ENCODE results near the gene FAM43A. TPM values are rescaled to one million over a fixed set of nuclear protein-coding genes. Genes with fewer than 3 reads are reported as not detected.

Gene FAM43A
- polyA plus RNA-seq, 1 donor (not counting 4 experiments of a cell fraction or from before 2014, with no cell fraction given), result 1.1 TPM

GRCh38 chr3:194728986-194729385 is 43.3 kb downstream of the FAM43A start:
- no peaks in the 10 kb centered on the region for H3K27me3 ChIP-seq (ENCODE audit: control insufficient read depth, extremely low read depth, insufficient read depth, low read length)

GRCh38 chr3:194730365-194730764 is 44.7 kb downstream of the FAM43A start:
- peak overlapping the region; percentile 81 for H2AFZ ChIP-seq (ENCODE audit: control insufficient read depth, low read length)
- H3K9ac ChIP-seq (ENCODE audit: control insufficient read depth, extremely low read depth, insufficient read depth, low read length), result peak overlapping the region; percentile 35
- H3K36me3 ChIP-seq (ENCODE audit: control insufficient read depth in 2 of 2, extremely low read depth in 1 of 2, insufficient read depth in 2 of 2, low read length in 2 of 2), result no peaks in the 10 kb centered on the region
- H3K9me3 ChIP-seq (ENCODE audit: control insufficient read depth, low read depth, low read length), result no peaks in the 10 kb centered on the region
- DNase-seq (ENCODE audit: low read depth, low spot score) (peak; percentile 40), FAIRE-seq (peak; percentile 67)
- H3K27me3 ChIP-seq (ENCODE audit: control insufficient read depth, extremely low read depth, insufficient read depth, low read length), result no peaks in the 10 kb centered on the region
- H3K79me2 ChIP-seq (ENCODE audit: control insufficient read depth, insufficient read depth, low read length), result no peaks in the 10 kb centered on the region
- peak overlapping the region; percentile 77 for H3K4me2 ChIP-seq (ENCODE audit: control insufficient read depth, extremely low read depth, insufficient read depth, low read depth, low read length)
- H4K20me1 ChIP-seq (ENCODE audit: control insufficient read depth, extremely low read depth, insufficient read depth, low read length), result no peaks in the 10 kb centered on the region
- H3K27ac ChIP-seq (ENCODE audit: control insufficient read depth, insufficient read depth, low read length), result no peak overlapping the region
- H3K4me1 ChIP-seq (ENCODE audit: control insufficient read depth, extremely low read depth, insufficient read depth, low read length), result peaks cover 7% of the 10 kb centered on the region
- no peak for TF ChIP-seq CTCF (optimal IDR thresholded peaks at IDR 0.05 in 1 of 3, IDR thresholded peaks at IDR 0.05 in 1 of 3, conservative IDR thresholded peaks at IDR 0.05 in 1 of 3; ENCODE audit: extremely low read depth in 1 of 3, insufficient read depth in 2 of 3, low read length in 3 of 3)
- no peak for TF ChIP-seq EZH2 (IDR thresholded peaks at IDR 0.05; ENCODE audit: low read length)
- peak overlapping the region in 2 of 3 experiments; percentile 26 to 39 for H3K4me3 ChIP-seq (ENCODE audit: control insufficient read depth in 2 of 3, extremely low read depth in 1 of 3, insufficient read depth in 2 of 3, low read depth in 1 of 3, low read length in 3 of 3)
- H3K9me1 ChIP-seq (ENCODE audit: control insufficient read depth, extremely low read depth, insufficient read depth, low read length), result no peaks in the 10 kb centered on the region
- dilution Hi-C loops (cut with MboI; ENCODE audit: extremely low pct_ligation_motif_present, low sequenced_read_pairs), result no loop called here

More at GRCh38 chr3:194728986-194729385, 43.3 kb downstream of the FAM43A start:
- Histone ChIP-seq H3K36me3 (ENCODE audit: control insufficient read depth in 2 of 2, extremely low read depth in 1 of 2, insufficient read depth in 2 of 2, low read length in 2 of 2) (no peaks in the 10 kb centered on the region), H3K27ac (ENCODE audit: control insufficient read depth, insufficient read depth, low read length) (no peak overlapping the region), H3K4me3 (ENCODE audit: control insufficient read depth in 2 of 3, extremely low read depth in 1 of 3, insufficient read depth in 2 of 3, low read depth in 1 of 3, low read length in 3 of 3) (no peak overlapping the region), H2AFZ (ENCODE audit: control insufficient read depth, low read length) (no peak overlapping the region), H3K4me1 (ENCODE audit: control insufficient read depth, extremely low read depth, insufficient read depth, low read length) (peaks cover 7% of the 10 kb centered on the region), H3K4me2 (ENCODE audit: control insufficient read depth, extremely low read depth, insufficient read depth, low read depth, low read length) (no peak overlapping the region), H3K9me3 (ENCODE audit: control insufficient read depth, low read depth, low read length) (no peaks in the 10 kb centered on the region), H3K9me1 (ENCODE audit: control insufficient read depth, extremely low read depth, insufficient read depth, low read length) (no peaks in the 10 kb centered on the region), H4K20me1 (ENCODE audit: control insufficient read depth, extremely low read depth, insufficient read depth, low read length) (no peaks in the 10 kb centered on the region), H3K79me2 (ENCODE audit: control insufficient read depth, insufficient read depth, low read length) (no peaks in the 10 kb centered on the region), H3K9ac (ENCODE audit: control insufficient read depth, extremely low read depth, insufficient read depth, low read length) (no peak overlapping the region)
- no peak for DNase-seq (ENCODE audit: low read depth, low spot score)
- FAIRE-seq, result no peak
- TF ChIP-seq EZH2 (IDR thresholded peaks at IDR 0.05; ENCODE audit: low read length) (no peak), CTCF (optimal IDR thresholded peaks at IDR 0.05 in 1 of 3, IDR thresholded peaks at IDR 0.05 in 1 of 3, conservative IDR thresholded peaks at IDR 0.05 in 1 of 3; ENCODE audit: extremely low read depth in 1 of 3, insufficient read depth in 2 of 3, low read length in 3 of 3) (no peak)
- dilution Hi-C loops (cut with MboI; ENCODE audit: extremely low pct_ligation_motif_present, low sequenced_read_pairs), result no loop called here

Measured in keratinocyte (primary cell).